ENCODE results near the gene AKT3. TPM values are rescaled to one million over a fixed set of nuclear protein-coding genes. Genes with fewer than 3 reads are reported as not detected.

AKT3 gene
- total and polyA plus RNA-seq, 2 of the 8 experiments (the other 6 are each of a cell fraction or from before 2014, with no cell fraction given): 6.0 to 36.4 TPM

DNA sequence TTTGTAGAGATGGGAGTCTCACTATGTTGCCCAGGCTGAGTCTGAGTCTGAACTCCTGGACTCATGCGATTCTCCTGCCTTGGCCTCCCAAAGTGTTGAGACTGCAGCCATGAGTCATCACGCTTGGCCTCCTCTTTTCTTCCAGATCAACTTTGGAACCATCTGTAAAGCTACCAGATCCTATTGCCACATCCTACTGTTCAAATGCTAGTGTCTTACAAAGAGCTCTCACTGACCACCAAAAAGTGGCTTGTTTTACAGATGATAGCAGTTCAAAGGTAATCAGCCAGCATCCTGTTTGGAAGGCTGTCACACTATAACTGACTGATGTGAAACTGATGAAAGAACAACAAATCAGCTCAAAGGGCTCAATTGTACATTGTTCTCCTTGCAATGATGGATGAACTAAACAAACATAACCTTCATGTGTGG is 221.6 kb downstream of the AKT3 start (continued):
- no peak for TF ChIP-seq CHD7 (IDR thresholded peaks at IDR 0.05; ENCODE audit: insufficient replicate concordance, low read length)

Data from H1 (cell line).